DMS153 treated with DMSO at 0.1 percent for 48 hours (cell line): Measurements from ENCODE around the gene FAM187B.

ENCODE experiments used
- DNase-seq: peaks from one replicate; lab custom pipeline; 2025; ENCODE audit not compliant: unreplicated experiment; lab: John Stamatoyannopoulos, UW

FAM187B gene

GRCh38 chr19:35179830-35180229 is 48.7 kb downstream of the FAM187B start:
- no peak for DNase-seq

GRCh38 chr19:35178701-35179100 is 49.8 kb downstream of the FAM187B start:
- no peak for DNase-seq

- DNase-seq, result no peak
These were observed 50.9 kb downstream of the FAM187B start for GRCh38 chr19:35177377-35178274.

GRCh38 chr19:35176181-35176570 is 52.4 kb downstream of the FAM187B start:
- DNase-seq, result no peak
